PC-9 (cell line): ENCODE measurements around the gene PFKM. TPM values are rescaled to one million over a fixed set of nuclear protein-coding genes. Genes with fewer than 3 reads are reported as not detected.

ENCODE experiments used
- BruUV-seq: library from RNA; stranded (reverse); fragments of 400-500 nt; replicated peaks from 2 replicates; lab custom pipeline; 2021; lab: Mats Ljungman, UMichigan
- CTCF ChIA-PET: fragments of 300-600 bp; sonication (Branson Sonifier 250); formaldehyde crosslinking; loops from one replicate; lab custom pipeline; 2022; ENCODE audit warnings: antibody characterized with exemption; lab: Charles Lee
- POLR2A ChIA-PET: fragments of 300-600 bp; sonication (Branson Sonifier 250); formaldehyde crosslinking; loops from one replicate; lab custom pipeline; 2022; ENCODE audit warnings: antibody characterized with exemption; ENCODE audit not compliant: unreplicated experiment; lab: Charles Lee
- DNase-seq, 2 experiments: peaks; one replicate each; pipeline versions ENCODE4 v3.0.0 to v3.0.0-alpha.2; 2015 to 2022; ENCODE audit warnings: mixed read lengths in 1 of 2
- H2AFZ ChIP-seq: fragments of 200-600 bp; sonication (generic); 2 replicates; pipeline ENCODE4 v1.8.1; 2017; ENCODE audit warnings: antibody characterized with exemption
- H3F3A ChIP-seq: fragments of 200-600 bp; sonication (generic); 2 replicates; pipeline ENCODE4 v1.8.1; 2017; ENCODE audit warnings: antibody characterized with exemption, mild to moderate bottlenecking, low read depth; ENCODE audit not compliant: insufficient read depth
- H3K27ac ChIP-seq: fragments of 200-600 bp; sonication (generic); 2 replicates; pipeline ENCODE4 v1.6.1; 2016; ENCODE audit warnings: mixed run types
- H3K27me3 ChIP-seq: fragments of 200-600 bp; sonication (generic); 2 replicates; pipeline ENCODE4 v1.6.1; 2016; ENCODE audit warnings: low read depth, mixed run types; ENCODE audit not compliant: insufficient read depth
- H3K36me3 ChIP-seq: fragments of 200-600 bp; sonication (generic); 2 replicates; pipeline ENCODE4 v1.6.1; 2016; ENCODE audit warnings: low read depth, mixed run types
- H3K4me1 ChIP-seq: fragments of 200-600 bp; sonication (generic); replicated peaks from 2 replicates; pipeline ENCODE4 v1.6.1; 2016; ENCODE audit warnings: mixed run types; ENCODE audit not compliant: insufficient read depth
- H3K4me2 ChIP-seq: fragments of 200-600 bp; sonication (generic); 2 replicates; pipeline ENCODE4 v1.6.1; 2017; ENCODE audit warnings: mixed run types
- H3K4me3 ChIP-seq: fragments of 200-600 bp; sonication (generic); 2 replicates; pipeline ENCODE4 v1.6.1; 2016; ENCODE audit warnings: mixed run types
- H3K79me2 ChIP-seq: fragments of 200-600 bp; sonication (generic); 2 replicates; pipeline ENCODE4 v1.6.1; 2017; ENCODE audit warnings: low read depth, mixed run types
- H3K9me2 ChIP-seq: fragments of 200-600 bp; sonication (generic); 2 replicates; pipeline ENCODE4 v1.8.1; 2017; ENCODE audit warnings: mild to moderate bottlenecking; ENCODE audit not compliant: insufficient read depth
- H3K9me3 ChIP-seq: fragments of 200-600 bp; sonication (generic); 2 replicates; pipeline ENCODE4 v1.8.1; 2016; ENCODE audit warnings: low read depth; ENCODE audit not compliant: insufficient read depth
- H4K20me1 ChIP-seq: fragments of 200-600 bp; sonication (generic); 2 replicates; pipeline ENCODE4 v1.8.1; 2017; ENCODE audit not compliant: insufficient read depth
- CTCF ChIP-seq: fragments of 200-600 bp; sonication (generic); conservative IDR thresholded peaks from 2 replicates; pipeline ENCODE4 v1.6.1; 2017; ENCODE audit warnings: mixed run types, antibody characterized with exemption, mild to moderate bottlenecking, moderate library complexity
- EZH2 ChIP-seq: fragments of 200-600 bp; sonication (generic); IDR thresholded peaks from 2 replicates; pipeline ENCODE4 v1.8.0; 2017; ENCODE audit warnings: antibody characterized with exemption, low read depth
- intact Hi-C: fragments of 100-400 bp; cut with micrococcal nuclease; formaldehyde crosslinking; loops from one replicate; pipeline ENCODE4 v1.10.0; 2022; ENCODE audit not compliant: unreplicated experiment
- total RNA-seq: library from RNA; stranded (reverse); gene quantifications from 2 replicates; pipeline ENCODE4 v1.2.3, GENCODE V29; 2021

PFKM gene
- total RNA-seq, 1 experiment from 2014 or later = 63.2 TPM

GRCh38 chr12:48164451-48164850 is 45.3 kb downstream of the PFKM start:
- Histone ChIP-seq H3K27me3 (no peaks in the 10 kb centered on the region), H3K9me2 (no peaks in the 10 kb centered on the region), H4K20me1 (no peaks in the 10 kb centered on the region), H3K4me3 (no peak overlapping the region), H3F3A (no peaks in the 10 kb centered on the region), H3K79me2 (no peaks in the 10 kb centered on the region), H3K36me3 (no peaks in the 10 kb centered on the region), H3K9me3 (no peaks in the 10 kb centered on the region), H3K4me2 (no peak overlapping the region), H3K27ac (no peak overlapping the region), H3K4me1 (no peaks in the 10 kb centered on the region), H2AFZ (no peak overlapping the region)
- BruUV-seq = no TSS peak
- no peak for DNase-seq
- ChIA-PET POLR2A (no interaction called here), CTCF (no interaction called here)
- TF ChIP-seq CTCF (no peak), EZH2 (no peak)
- intact Hi-C loops = no loop called here

DNA sequence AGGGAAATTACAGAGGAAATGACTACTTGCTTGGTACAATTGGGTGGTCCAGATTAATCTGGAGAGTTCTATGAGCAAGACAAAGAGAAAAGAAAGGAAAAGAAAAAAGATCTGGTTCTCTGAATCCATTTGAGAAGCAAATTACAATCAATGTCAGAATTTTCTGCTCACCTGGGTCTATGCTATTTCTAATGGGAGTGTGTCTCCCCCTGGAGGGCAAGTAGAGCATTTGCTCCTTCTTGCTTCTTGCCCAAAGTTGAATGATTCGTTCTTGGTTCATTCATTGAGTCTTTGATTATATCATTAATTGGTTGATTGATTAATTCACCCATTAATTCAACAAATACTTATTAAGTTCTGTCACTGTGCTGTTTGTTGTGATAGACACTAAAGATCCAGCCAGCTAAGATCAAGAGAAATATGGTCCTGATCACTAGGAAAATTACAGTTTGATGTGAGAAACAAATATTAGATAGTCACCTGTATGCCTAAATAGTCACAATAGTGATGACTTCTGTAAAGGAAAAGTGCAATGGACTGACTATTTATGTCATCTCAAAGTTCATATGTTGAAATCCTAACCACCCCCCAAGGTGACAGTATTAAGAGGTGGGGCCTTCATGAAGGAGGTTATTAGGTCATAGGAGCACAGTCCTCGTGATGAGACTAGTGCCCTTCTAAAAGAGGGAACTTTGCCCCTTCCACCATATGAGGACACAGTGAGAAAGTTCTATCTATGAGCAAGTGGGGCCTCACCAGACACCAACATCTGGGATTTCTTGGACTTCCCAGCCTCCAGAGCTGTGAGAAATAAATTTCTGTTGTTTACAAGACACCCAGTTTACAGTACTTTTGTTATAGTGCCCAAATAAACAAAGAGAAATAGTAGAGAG is 46.2 kb downstream of the PFKM start:
- Histone ChIP-seq H3K4me1 (no peaks in the 10 kb centered on the region), H3K27ac (no peak overlapping the region), H3K9me3 (no peaks in the 10 kb centered on the region), H3K4me2 (no peak overlapping the region), H2AFZ (no peak overlapping the region), H3K79me2 (no peaks in the 10 kb centered on the region), H3K36me3 (no peaks in the 10 kb centered on the region), H3F3A (no peaks in the 10 kb centered on the region), H3K27me3 (no peaks in the 10 kb centered on the region), H3K9me2 (no peaks in the 10 kb centered on the region), H3K4me3 (no peak overlapping the region), H4K20me1 (no peaks in the 10 kb centered on the region)
- intact Hi-C loops = loop anchor here (1.0 to 5.0 kb wide), 3 partner anchors 83 to 450 kb away; partner anchors contain the start of gene TMEM106C
- TF ChIP-seq CTCF (peak; percentile 91), EZH2 (no peak)
- DNase-seq = peak in 1 of 2 experiments; percentile 29
- ChIA-PET CTCF (interaction anchor here (1.1 kb wide), 1 partner anchor 266 kb away, joined by 3 read pairs; no protein-coding TSS in a partner anchor), POLR2A (interaction anchor here (0.7 kb wide), 1 partner anchor 629 kb away, joined by 4 read pairs; no protein-coding TSS in a partner anchor)
- no TSS peak for BruUV-seq

DNA sequence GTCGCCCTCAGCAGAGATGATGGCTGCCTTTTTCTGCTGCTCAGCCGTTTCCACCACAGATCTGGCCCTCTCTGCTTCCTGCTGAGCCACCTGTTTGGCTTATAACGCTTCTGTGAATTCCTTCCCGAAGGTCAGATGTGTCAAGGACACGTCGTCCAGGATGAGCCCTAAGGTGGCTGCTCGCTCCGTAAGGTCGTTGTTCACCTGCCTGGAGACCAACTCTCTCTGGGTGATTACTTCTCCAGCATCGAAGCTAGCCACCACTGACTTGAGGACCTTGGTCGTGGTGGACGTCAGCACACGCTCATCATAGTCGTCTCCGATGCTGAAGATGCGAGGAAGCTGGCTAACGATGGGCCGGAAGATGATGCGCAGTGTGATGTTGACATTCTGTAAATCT is 49.8 kb downstream of the PFKM start:
- no peaks in the 10 kb centered on the region for H3K79me2 ChIP-seq
- H3F3A ChIP-seq = no peaks in the 10 kb centered on the region
- H3K4me3 ChIP-seq = no peak overlapping the region
- no peak overlapping the region for H3K4me2 ChIP-seq
- H3K36me3 ChIP-seq = no peaks in the 10 kb centered on the region
- TF ChIP-seq EZH2 = no peak
- no peaks in the 10 kb centered on the region for H3K27me3 ChIP-seq
- H3K9me2 ChIP-seq = no peaks in the 10 kb centered on the region
- H2AFZ ChIP-seq = no peak overlapping the region
- DNase-seq = no peak
- H3K9me3 ChIP-seq = no peaks in the 10 kb centered on the region
- H3K4me1 ChIP-seq = no peaks in the 10 kb centered on the region
- CTCF ChIA-PET = no interaction called here
- H4K20me1 ChIP-seq = no peaks in the 10 kb centered on the region
- intact Hi-C loops = loop anchor here (5.0 kb wide), 2 partner anchors 87 to 207 kb away; partner anchors contain the start of gene TMEM106C
- BruUV-seq = no TSS peak
- POLR2A ChIA-PET = no interaction called here
- H3K27ac ChIP-seq = no peak overlapping the region
